Measurements from ENCODE around the gene AGBL1.

AGBL1 gene

GRCh38 chr15:86711476-86711875 is 631.8 kb downstream of the AGBL1 start:
- DNase-seq (ENCODE audit: low spot score): no peak

GRCh38 chr15:86714241-86714640 is 634.6 kb downstream of the AGBL1 start:
- DNase-seq (ENCODE audit: low spot score): no peak

GRCh38 chr15:86725628-86726027 is 646.0 kb downstream of the AGBL1 start:
- DNase-seq (ENCODE audit: low spot score): no peak

GRCh38 chr15:86735247-86736040 is 655.8 kb downstream of the AGBL1 start:
- DNase-seq (ENCODE audit: low spot score): no peak

GRCh38 chr15:86741917-86742316 is 662.2 kb downstream of the AGBL1 start:
- no peak for DNase-seq (ENCODE audit: low spot score)

- no peak for DNase-seq (ENCODE audit: low spot score)
These were observed 663.7 kb downstream of the AGBL1 start for GRCh38 chr15:86743283-86743903.

GRCh38 chr15:86744198-86744780 is 664.6 kb downstream of the AGBL1 start:
- no peak for DNase-seq (ENCODE audit: low spot score)

- DNase-seq (ENCODE audit: low spot score): no peak
These were observed 671.4 kb downstream of the AGBL1 start for GRCh38 chr15:86751116-86751515.

GRCh38 chr15:86754846-86755245 is 675.2 kb downstream of the AGBL1 start:
- DNase-seq (ENCODE audit: low spot score): no peak

GRCh38 chr15:86756688-86757087 is 677.0 kb downstream of the AGBL1 start:
- no peak for DNase-seq (ENCODE audit: low spot score)

- no peak for DNase-seq (ENCODE audit: low spot score)
These were observed 680.3 kb downstream of the AGBL1 start for GRCh38 chr15:86759800-86760523.

GRCh38 chr15:86762874-86763273 is 683.2 kb downstream of the AGBL1 start:
- no peak for DNase-seq (ENCODE audit: low spot score)

- DNase-seq (ENCODE audit: low spot score): no peak
These were observed 684.4 kb downstream of the AGBL1 start for GRCh38 chr15:86764021-86764420.

- no peak for DNase-seq (ENCODE audit: low spot score)
These were observed 685.6 kb downstream of the AGBL1 start for GRCh38 chr15:86765281-86765680.

GRCh38 chr15:86772369-86773059 is 692.8 kb downstream of the AGBL1 start:
- no peak for DNase-seq (ENCODE audit: low spot score)

GRCh38 chr15:86773736-86774135 is 694.1 kb downstream of the AGBL1 start:
- DNase-seq (ENCODE audit: low spot score): no peak

- DNase-seq (ENCODE audit: low spot score): no peak
These were observed 696.5 kb downstream of the AGBL1 start for GRCh38 chr15:86776145-86776544.

GRCh38 chr15:86796521-86796920 is 716.9 kb downstream of the AGBL1 start:
- DNase-seq (ENCODE audit: low spot score): no peak

- DNase-seq (ENCODE audit: low spot score): no peak
These were observed 717.5 kb downstream of the AGBL1 start for GRCh38 chr15:86797135-86797534.

- DNase-seq (ENCODE audit: low spot score): no peak
These were observed 719.6 kb downstream of the AGBL1 start for GRCh38 chr15:86799226-86799625.

GRCh38 chr15:86802244-86802643 is 722.6 kb downstream of the AGBL1 start:
- no peak for DNase-seq (ENCODE audit: low spot score)

- DNase-seq (ENCODE audit: low spot score): no peak
These were observed 724.7 kb downstream of the AGBL1 start for GRCh38 chr15:86804406-86804805.
